H1 (cell line): Measurements from ENCODE around the gene TUBD1. TPM values are rescaled to one million over a fixed set of nuclear protein-coding genes. Genes with fewer than 3 reads are reported as not detected.

ENCODE experiments used
- CTCF ChIA-PET: fragments of 300-600 bp; sonication (Branson Sonifier 250); formaldehyde crosslinking; loops from one replicate; lab custom pipeline; 2021; ENCODE audit not compliant: partially characterized antibody; lab: Charles Lee
- POLR2A ChIA-PET: fragments of 300-600 bp; sonication (Branson Sonifier 250); formaldehyde crosslinking; loops from one replicate; lab custom pipeline; 2021; ENCODE audit warnings: inconsistent platforms; ENCODE audit not compliant: partially characterized antibody; lab: Charles Lee
- DNase-seq, 2 experiments: peaks; one replicate each; pipeline versions ENCODE4 v3.0.0 to v3.0.0-alpha.2; 2010 to 2022; ENCODE audit warnings: low spot score in 2 of 2, low read depth in 1 of 2, mixed read lengths in 1 of 2
- FAIRE-seq: peaks from 2 replicates; lab custom pipeline; 2011; peaks lifted over from hg19 to GRCh38; lab: Jason Lieb, UNC
- H2AFZ ChIP-seq: 2 replicates; pipeline ENCODE4 v1.8.1; 2012; ENCODE audit warnings: low read length, inconsistent platforms
- H2AK5ac ChIP-seq: 2 replicates; pipeline ENCODE4 v1.6.1; 2013; ENCODE audit warnings: low read depth, low read length
- H2BK120ac ChIP-seq: replicated peaks from 2 replicates; pipeline ENCODE3; 2013; ENCODE audit warnings: low read depth, low read length, inconsistent platforms
- H2BK12ac ChIP-seq: 2 replicates; pipeline ENCODE4 v1.6.1; 2013; ENCODE audit warnings: low read depth, low read length
- H2BK15ac ChIP-seq: 2 replicates; pipeline ENCODE4 v1.6.1; 2013; ENCODE audit warnings: low read length
- H2BK20ac ChIP-seq: 2 replicates; pipeline ENCODE4 v1.6.1; 2013; ENCODE audit warnings: low read length
- H2BK5ac ChIP-seq: 2 replicates; pipeline ENCODE4 v1.6.1; 2013; ENCODE audit warnings: low read depth, low read length
- H3K14ac ChIP-seq: 2 replicates; pipeline ENCODE4 v1.6.1; 2013; ENCODE audit warnings: inconsistent platforms; ENCODE audit not compliant: insufficient read length
- H3K18ac ChIP-seq: 2 replicates; pipeline ENCODE4 v1.6.1; 2013; ENCODE audit warnings: low read length; ENCODE audit errors: extremely low read depth
- H3K23ac ChIP-seq: 2 replicates; pipeline ENCODE4 v1.6.1; 2013; ENCODE audit warnings: inconsistent platforms; ENCODE audit not compliant: insufficient read length
- H3K23me2 ChIP-seq: 2 replicates; pipeline ENCODE4 v1.6.1; 2013; ENCODE audit warnings: low read depth, low read length
- H3K27ac ChIP-seq: 2 replicates; pipeline ENCODE4 v1.6.1; 2011; ENCODE audit warnings: low read depth, low read length, inconsistent platforms
- H3K27me3 ChIP-seq, 4 experiments: replicated peaks in 1 of 4; 1 replicate in 1 of 4; 2 replicates in 3 of 4; pipeline versions ENCODE4 v1.6.1 to v1.8.1; 2011 to 2013; ENCODE audit warnings: low read length in 3 of 4, mild to moderate bottlenecking in 3 of 4, inconsistent platforms in 2 of 4, mixed read lengths in 2 of 4, moderate library complexity in 1 of 4; ENCODE audit not compliant: control insufficient read depth in 3 of 4, insufficient read depth in 3 of 4; ENCODE audit errors: extremely low read depth in 1 of 4
- H3K36me3 ChIP-seq, 4 experiments: 2 replicates each; pipeline versions ENCODE4 v1.6.1 to v1.8.1; 2011 to 2013; ENCODE audit warnings: mild to moderate bottlenecking in 4 of 4, low read length in 3 of 4, moderate library complexity in 2 of 4, control low read depth in 1 of 4, inconsistent platforms in 1 of 4; ENCODE audit not compliant: insufficient read depth in 4 of 4, control insufficient read depth in 2 of 4
- H3K4ac ChIP-seq: replicated peaks from 2 replicates; pipeline ENCODE3; 2013; ENCODE audit warnings: low read length, low read depth, mixed read lengths, inconsistent platforms; ENCODE audit not compliant: insufficient read length
- H3K4me1 ChIP-seq, 4 experiments: replicated peaks in 1 of 4; 1 replicate in 1 of 4; 2 replicates in 3 of 4; pipeline versions ENCODE4 v1.6.1 to v1.8.1; 2011 to 2013; ENCODE audit warnings: low read length in 3 of 4, inconsistent platforms in 2 of 4, mixed read lengths in 1 of 4; ENCODE audit not compliant: insufficient read depth in 4 of 4, control insufficient read depth in 3 of 4
- H3K4me2 ChIP-seq, 2 experiments: 2 replicates each; pipeline versions ENCODE4 v1.6.1 to v1.8.1; 2011 to 2013; ENCODE audit warnings: low read depth in 2 of 2, low read length in 2 of 2, control low read depth in 1 of 2, inconsistent platforms in 1 of 2, mild to moderate bottlenecking in 1 of 2; ENCODE audit not compliant: insufficient read depth in 1 of 2
- H3K4me3 ChIP-seq, 4 experiments: fragments of 200-600, 300-600 bp in 1 of 4; sonication (generic), shearing (Covaris generic), sonication (Bioruptor Twin) in 1 of 4; 2 replicates each; pipeline versions ENCODE4 v1.5.1 to v1.8.1; 2011 to 2016; ENCODE audit warnings: low read length in 4 of 4, low read depth in 3 of 4, control low read depth in 2 of 4, inconsistent platforms in 2 of 4, mild to moderate bottlenecking in 2 of 4, mixed read lengths in 1 of 4, moderate library complexity in 1 of 4; ENCODE audit not compliant: insufficient read depth in 2 of 4; ENCODE audit errors: extremely low read depth in 1 of 4
- H3K56ac ChIP-seq: replicated peaks from 2 replicates; pipeline ENCODE3; 2013; ENCODE audit warnings: low read depth, mild to moderate bottlenecking, mixed read lengths, low read length, inconsistent platforms; ENCODE audit not compliant: insufficient read length
- H3K79me1 ChIP-seq: 2 replicates; pipeline ENCODE4 v1.6.1; 2013; ENCODE audit warnings: low read depth, low read length, control low read depth
- H3K79me2 ChIP-seq, 2 experiments: 2 replicates each; pipeline versions ENCODE4 v1.6.1 to v1.8.1; 2012 to 2013; ENCODE audit warnings: low read length in 2 of 2, mild to moderate bottlenecking in 2 of 2, inconsistent platforms in 1 of 2; ENCODE audit not compliant: insufficient read depth in 2 of 2, control insufficient read depth in 1 of 2
- H3K9ac ChIP-seq, 4 experiments: replicated peaks in 1 of 4; 1 replicate in 1 of 4; 2 replicates in 3 of 4; pipeline versions ENCODE4 v1.6.1 to v1.8.1; 2011 to 2013; ENCODE audit warnings: low read depth in 3 of 4, low read length in 3 of 4, control low read depth in 2 of 4, mild to moderate bottlenecking in 2 of 4, moderate library complexity in 2 of 4, inconsistent platforms in 1 of 4; ENCODE audit errors: extremely low read depth in 1 of 4
- H3K9me3 ChIP-seq, 2 experiments: 2 replicates each; pipeline versions ENCODE4 v1.6.1 to v1.8.1; 2012 to 2013; ENCODE audit warnings: mild to moderate bottlenecking in 2 of 2, moderate library complexity in 2 of 2, control low read depth in 1 of 2, inconsistent platforms in 1 of 2, low read depth in 1 of 2, low read length in 1 of 2, mixed read lengths in 1 of 2; ENCODE audit not compliant: insufficient read depth in 2 of 2
- H4K20me1 ChIP-seq, 2 experiments: replicated peaks in 1 of 2; 2 replicates each; pipeline versions ENCODE3 to v1.8.1; 2011 to 2013; ENCODE audit warnings: inconsistent platforms in 2 of 2, low read length in 2 of 2, mild to moderate bottlenecking in 1 of 2; ENCODE audit not compliant: insufficient read depth in 2 of 2, control insufficient read depth in 1 of 2
- H4K5ac ChIP-seq: 2 replicates; pipeline ENCODE4 v1.6.1; 2013; ENCODE audit warnings: low read length, low read depth, mixed read lengths, inconsistent platforms; ENCODE audit not compliant: insufficient read length
- H4K8ac ChIP-seq: 2 replicates; pipeline ENCODE4 v1.8.0; 2013; ENCODE audit warnings: mild to moderate bottlenecking, moderate library complexity, low read length, inconsistent platforms; ENCODE audit not compliant: insufficient read depth; ENCODE audit errors: extremely low read depth
- H4K91ac ChIP-seq: replicated peaks from 2 replicates; pipeline ENCODE3; 2013; ENCODE audit warnings: low read length, mixed read lengths, inconsistent platforms; ENCODE audit not compliant: insufficient read length
- CHD2 ChIP-seq: IDR thresholded peaks from 2 replicates; pipeline ENCODE4 v1.6.1; 2012; ENCODE audit warnings: low read length, improper control_type of control experiment
- JUND ChIP-seq: IDR thresholded peaks from 2 replicates; pipeline ENCODE4 v1.6.1; 2011; ENCODE audit warnings: mild to moderate bottlenecking, improper control_type of control experiment, low read length
- MAX ChIP-seq: IDR thresholded peaks from 2 replicates; pipeline ENCODE4 v1.6.1; 2012; ENCODE audit warnings: inconsistent platforms
- NRF1 ChIP-seq: IDR thresholded peaks from 2 replicates; pipeline ENCODE4 v1.6.1; 2011; ENCODE audit warnings: mild to moderate bottlenecking, low read depth, low read length, improper control_type of control experiment
- SIX5 ChIP-seq: IDR thresholded peaks from 2 replicates; pipeline ENCODE4 v1.6.1; 2011; ENCODE audit warnings: mild to moderate bottlenecking, low read depth, low read length
- SP4 ChIP-seq: IDR thresholded peaks from 2 replicates; pipeline ENCODE4 v1.6.1; 2012; ENCODE audit warnings: low read length, inconsistent platforms
- TCF12 ChIP-seq: IDR thresholded peaks from 2 replicates; pipeline ENCODE4 v1.6.1; 2011; ENCODE audit warnings: low read depth, mild to moderate bottlenecking, low read length
- WGBS, 2 experiments: shearing (Covaris generic) in 1 of 2; methylation state at CpG; one replicate each; pipeline versions ENCODE4 v1.1.6 to v1.1.7; 2013 to 2015; ENCODE audit warnings: low lambda C conversion rate in 2 of 2, mixed read lengths in 2 of 2, inconsistent platforms in 1 of 2, low coverage in 1 of 2, missing lambda C conversion rate in 1 of 2; ENCODE audit not compliant: insufficient replicate concordance in 2 of 2, insufficient coverage in 1 of 2, insufficient read length in 1 of 2; ENCODE audit errors: extremely low coverage in 1 of 2, missing lambda C conversion rate in 1 of 2; 5-methylcytosine and 5-hydroxymethylcytosine counted together
- polyA plus RNA-seq, 7 experiments: library from polyadenylated mRNA; depleted of rRNA in 3 of 7; stranded (reverse) in 5 of 7; unstranded in 2 of 7; fragments of >200 nt in 5 of 7; fragments of 200-250 nt in 2 of 7; gene quantifications; 1 replicate in 5 of 7; 2 replicates in 1 of 7; 4 replicates in 1 of 7; pipeline versions ENCODE4 v1.2.1 to v1.2.3, GENCODE V29; 2011 to 2013; ENCODE audit warnings: missing spikeins in 2 of 7, mixed read lengths in 2 of 7
- total RNA-seq: library from RNA; stranded (reverse); fragmentation: NEBNext Ultra II Directional; extraction: Animal tissue kit (Norgen Biotek cat#: 25700); gene quantifications from 2 replicates; pipeline ENCODE4 v1.2.1, GENCODE V29; 2021
- TF ChIP-seq, protein P1 (sequence below), 3 experiments: IDR thresholded peaks; 1 replicate in 2 of 3; 2 replicates in 1 of 3; pipeline versions ENCODE4 v1.5.1 to v1.6.1; 2011; ENCODE audit warnings: low read length in 3 of 3, mild to moderate bottlenecking in 3 of 3, inconsistent platforms in 2 of 3, low read depth in 1 of 3, moderate library complexity in 1 of 3; ENCODE audit not compliant: insufficient read depth in 1 of 3; ENCODE audit errors: control extremely low read depth in 1 of 3
- TF ChIP-seq, protein P2 (sequence below): IDR thresholded peaks from 2 replicates; pipeline ENCODE4 v1.6.1; 2012; ENCODE audit warnings: low read length, inconsistent platforms

TUBD1 gene
- total and polyA plus RNA-seq, 2 of the 8 experiments (the other 6 are each of a cell fraction or from before 2014, with no cell fraction given) = 9.1 to 17.5 TPM

GRCh38 chr17:59888145-59888750, 4.5 kb downstream of the TUBD1 start:
- Histone ChIP-seq H3K14ac (no peak overlapping the region), H3K56ac (no peak overlapping the region), H4K91ac (no peak overlapping the region), H2BK15ac (no peak overlapping the region), H3K4me1 (no peaks in the 10 kb centered on the region), H3K23me2 (peaks cover 3% of the 10 kb centered on the region; the same call in 1 of the 2 replicates), H2BK5ac (no peak overlapping the region), H3K18ac (no peak overlapping the region), H3K36me3 (peaks cover 2 to 27% (median 14%) of the 10 kb centered on the region in 4 experiments; a peak in 7 of 8 replicates), H4K5ac (no peak overlapping the region), H2AK5ac (no peak overlapping the region), H2AFZ (no peak overlapping the region), H2BK120ac (no peak overlapping the region), H3K27me3 (no peaks in the 10 kb centered on the region), H2BK20ac (no peak overlapping the region), H3K23ac (no peak overlapping the region), H4K20me1 (no peaks in the 10 kb centered on the region), H3K9me3 (no peaks in the 10 kb centered on the region), H2BK12ac (no peak overlapping the region), H3K27ac (no peak overlapping the region), H3K4me2 (no peak overlapping the region), H4K8ac (no peak overlapping the region), H3K4ac (no peak overlapping the region), H3K9ac (no peak overlapping the region), H3K79me1 (no peaks in the 10 kb centered on the region), H3K79me2 (peaks cover 0 to 12% of the 10 kb centered on the region in 2 experiments; a peak in 2 of 4 replicates), H3K4me3 (no peak overlapping the region)
- FAIRE-seq (no peak), DNase-seq (no peak)
- WGBS, 2 experiments = 92% methylated on average over 8 of the region's 8 CpGs; no CpG with 5 or more reads in 1 of the 2 experiments
- POLR2A ChIA-PET = no interaction called here
- CTCF ChIA-PET = interaction anchor here (1.2 kb wide), 2 partner anchors 26 to 149 kb away, joined by 3 to 6 read pairs; no protein-coding TSS in a partner anchor
- TF ChIP-seq MAX = no peak
- TF ChIP-seq, protein P1, sequence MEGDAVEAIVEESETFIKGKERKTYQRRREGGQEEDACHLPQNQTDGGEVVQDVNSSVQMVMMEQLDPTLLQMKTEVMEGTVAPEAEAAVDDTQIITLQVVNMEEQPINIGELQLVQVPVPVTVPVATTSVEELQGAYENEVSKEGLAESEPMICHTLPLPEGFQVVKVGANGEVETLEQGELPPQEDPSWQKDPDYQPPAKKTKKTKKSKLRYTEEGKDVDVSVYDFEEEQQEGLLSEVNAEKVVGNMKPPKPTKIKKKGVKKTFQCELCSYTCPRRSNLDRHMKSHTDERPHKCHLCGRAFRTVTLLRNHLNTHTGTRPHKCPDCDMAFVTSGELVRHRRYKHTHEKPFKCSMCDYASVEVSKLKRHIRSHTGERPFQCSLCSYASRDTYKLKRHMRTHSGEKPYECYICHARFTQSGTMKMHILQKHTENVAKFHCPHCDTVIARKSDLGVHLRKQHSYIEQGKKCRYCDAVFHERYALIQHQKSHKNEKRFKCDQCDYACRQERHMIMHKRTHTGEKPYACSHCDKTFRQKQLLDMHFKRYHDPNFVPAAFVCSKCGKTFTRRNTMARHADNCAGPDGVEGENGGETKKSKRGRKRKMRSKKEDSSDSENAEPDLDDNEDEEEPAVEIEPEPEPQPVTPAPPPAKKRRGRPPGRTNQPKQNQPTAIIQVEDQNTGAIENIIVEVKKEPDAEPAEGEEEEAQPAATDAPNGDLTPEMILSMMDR (IDR thresholded peaks at IDR 0.05; ENCODE audit: control extremely low read depth in 1 of 3, insufficient read depth in 1 of 3, low read depth in 1 of 3, low read length in 3 of 3) = no peak
- no peak for TF ChIP-seq CHD2
- TF ChIP-seq JUND = no peak
- TF ChIP-seq SP4 = no peak
- TF ChIP-seq TCF12 = no peak
- no peak for TF ChIP-seq NRF1
- no peak for TF ChIP-seq SIX5
- TF ChIP-seq, protein P2, sequence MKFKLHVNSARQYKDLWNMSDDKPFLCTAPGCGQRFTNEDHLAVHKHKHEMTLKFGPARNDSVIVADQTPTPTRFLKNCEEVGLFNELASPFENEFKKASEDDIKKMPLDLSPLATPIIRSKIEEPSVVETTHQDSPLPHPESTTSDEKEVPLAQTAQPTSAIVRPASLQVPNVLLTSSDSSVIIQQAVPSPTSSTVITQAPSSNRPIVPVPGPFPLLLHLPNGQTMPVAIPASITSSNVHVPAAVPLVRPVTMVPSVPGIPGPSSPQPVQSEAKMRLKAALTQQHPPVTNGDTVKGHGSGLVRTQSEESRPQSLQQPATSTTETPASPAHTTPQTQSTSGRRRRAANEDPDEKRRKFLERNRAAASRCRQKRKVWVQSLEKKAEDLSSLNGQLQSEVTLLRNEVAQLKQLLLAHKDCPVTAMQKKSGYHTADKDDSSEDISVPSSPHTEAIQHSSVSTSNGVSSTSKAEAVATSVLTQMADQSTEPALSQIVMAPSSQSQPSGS = no peak
